ENCODE measurements around the gene ZNF311. TPM values are rescaled to one million over a fixed set of nuclear protein-coding genes. Genes with fewer than 3 reads are reported as not detected.

Gene ZNF311
- total and polyA plus RNA-seq, 11 donors: 0.07 to 0.84 (median 0.21) TPM; not detected in 2

DNA sequence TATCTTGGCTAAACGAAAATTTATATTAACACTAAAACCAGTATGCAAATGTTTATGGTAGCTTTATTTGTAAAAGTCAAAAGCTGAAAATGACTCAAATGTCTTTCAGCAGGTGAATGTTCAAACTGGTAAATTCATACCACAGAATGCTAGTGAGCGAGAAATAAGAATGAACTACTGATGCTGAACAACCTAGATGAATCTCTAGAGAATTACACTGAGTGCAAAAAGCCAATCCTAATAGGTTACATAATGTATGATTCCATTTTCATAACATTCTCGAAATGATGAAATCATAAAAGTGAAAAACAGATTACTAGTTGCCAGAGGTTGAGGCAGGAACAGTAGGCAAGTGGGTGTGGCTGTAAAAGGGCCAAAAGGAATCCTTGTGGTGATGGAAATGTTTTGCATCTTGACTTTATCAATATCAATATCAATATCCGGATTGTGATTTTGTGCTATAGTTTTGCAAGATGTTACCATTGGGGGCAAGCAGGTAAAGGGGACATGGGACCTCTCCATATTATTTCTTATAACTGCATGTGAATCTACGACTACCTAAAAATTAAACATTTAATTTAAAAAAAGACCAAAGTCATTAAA is 26.1 kb downstream of the ZNF311 start:
- Histone ChIP-seq H3K27ac (no peak overlapping the region), H3K4me3 (no peak overlapping the region), H3K9me3 (no peaks in the 10 kb centered on the region), H3K27me3 (peaks cover 0 to 33% (median 15%) of the 10 kb centered on the region in 9 donors), H3K36me3 (no peaks in the 10 kb centered on the region), H3K4me1 (peaks cover 0 to 37% (median 5%) of the 10 kb centered on the region in 12 donors)
- no peak for DNase-seq
- TF ChIP-seq, protein P1, sequence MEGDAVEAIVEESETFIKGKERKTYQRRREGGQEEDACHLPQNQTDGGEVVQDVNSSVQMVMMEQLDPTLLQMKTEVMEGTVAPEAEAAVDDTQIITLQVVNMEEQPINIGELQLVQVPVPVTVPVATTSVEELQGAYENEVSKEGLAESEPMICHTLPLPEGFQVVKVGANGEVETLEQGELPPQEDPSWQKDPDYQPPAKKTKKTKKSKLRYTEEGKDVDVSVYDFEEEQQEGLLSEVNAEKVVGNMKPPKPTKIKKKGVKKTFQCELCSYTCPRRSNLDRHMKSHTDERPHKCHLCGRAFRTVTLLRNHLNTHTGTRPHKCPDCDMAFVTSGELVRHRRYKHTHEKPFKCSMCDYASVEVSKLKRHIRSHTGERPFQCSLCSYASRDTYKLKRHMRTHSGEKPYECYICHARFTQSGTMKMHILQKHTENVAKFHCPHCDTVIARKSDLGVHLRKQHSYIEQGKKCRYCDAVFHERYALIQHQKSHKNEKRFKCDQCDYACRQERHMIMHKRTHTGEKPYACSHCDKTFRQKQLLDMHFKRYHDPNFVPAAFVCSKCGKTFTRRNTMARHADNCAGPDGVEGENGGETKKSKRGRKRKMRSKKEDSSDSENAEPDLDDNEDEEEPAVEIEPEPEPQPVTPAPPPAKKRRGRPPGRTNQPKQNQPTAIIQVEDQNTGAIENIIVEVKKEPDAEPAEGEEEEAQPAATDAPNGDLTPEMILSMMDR (IDR thresholded peaks at IDR 0.05): no peak
- ATAC-seq: no peak
- WGBS, 4 donors: 85 to 93% (median 90%) methylated on average over 5 of the region's 5 CpGs
- intact Hi-C loops (cut with DNase I): no loop called here

DNA sequence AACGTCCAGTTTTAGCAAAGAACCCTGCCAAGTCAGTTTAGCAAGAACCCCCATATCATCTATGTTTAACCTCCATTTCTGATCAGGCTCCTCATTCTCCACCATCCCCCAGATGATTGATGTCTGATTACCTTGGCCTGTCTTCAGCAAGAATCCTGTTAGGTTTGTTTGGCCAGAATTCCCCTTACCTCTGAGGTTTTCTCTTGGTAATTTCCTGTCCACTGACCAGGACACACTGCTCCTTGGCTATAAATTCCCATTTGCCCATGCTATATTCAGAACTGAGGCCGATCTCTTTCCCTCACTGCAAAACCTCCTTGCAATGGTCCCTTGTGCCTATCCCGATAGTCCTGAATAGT is 27.0 kb downstream of the ZNF311 start:
- Histone ChIP-seq H3K27me3 (peaks cover 0 to 33% (median 15%) of the 10 kb centered on the region in 9 donors), H3K4me1 (peaks cover 0 to 34% (median 5%) of the 10 kb centered on the region in 12 donors), H3K36me3 (no peaks in the 10 kb centered on the region), H3K4me3 (peak overlapping the region in 1 of 12 donors; percentile 61), H3K27ac (peak overlapping the region in 1 of 12 donors; percentile 64), H3K9me3 (no peaks in the 10 kb centered on the region)
- WGBS, 4 donors: 81 to 99% (median 93%) methylated on average over 3 of the region's 3 CpGs
- intact Hi-C loops (cut with DNase I): no loop called here
- TF ChIP-seq POLR2A (IDR thresholded peaks at IDR 0.05): no peak
- TF ChIP-seq, protein P1 (IDR thresholded peaks at IDR 0.05): no peak
- ATAC-seq: no peak
- DNase-seq: no peak

DNA sequence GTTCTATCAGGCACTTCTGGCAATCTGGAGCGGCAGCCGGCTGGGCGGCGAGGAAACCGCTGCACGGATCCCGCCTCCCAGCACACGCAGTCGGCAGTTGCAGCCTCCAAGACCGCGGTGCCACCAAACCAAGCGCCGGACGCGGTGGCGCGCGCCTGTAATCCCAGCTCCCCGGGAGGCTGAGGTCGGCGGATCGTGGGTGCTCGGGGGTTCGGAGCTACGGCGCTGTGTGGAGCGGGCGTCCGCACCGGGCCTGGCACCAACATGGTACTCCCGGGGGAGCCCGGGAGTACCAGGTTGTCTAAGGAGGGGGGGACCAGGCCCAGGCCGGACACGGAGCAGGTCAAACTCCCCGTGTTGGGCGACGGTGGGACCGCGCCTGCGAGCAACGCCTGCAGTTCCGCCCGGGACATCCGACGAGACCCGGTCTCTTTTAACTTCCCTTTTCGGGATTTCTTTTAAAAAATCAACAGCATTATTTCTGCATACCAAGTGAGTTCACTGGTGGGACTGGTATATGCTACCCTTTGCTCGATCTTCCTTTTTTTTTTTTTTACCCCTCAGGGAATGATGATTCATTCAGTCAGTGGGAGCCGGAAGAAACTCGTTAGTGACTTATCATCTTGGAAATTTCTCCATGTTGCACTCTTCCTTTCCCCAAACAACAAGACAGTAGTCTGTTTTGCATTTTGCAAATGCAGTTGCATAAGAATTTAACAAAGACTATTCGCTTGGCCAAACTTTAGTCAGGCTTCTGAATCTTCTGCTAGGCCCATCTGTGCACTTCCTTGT is 27.6 kb downstream of the ZNF311 start:
- Histone ChIP-seq H3K36me3 (no peaks in the 10 kb centered on the region), H3K27ac (peak overlapping the region in 1 of 12 donors; percentile 64), H3K27me3 (peaks cover 0 to 33% (median 15%) of the 10 kb centered on the region in 9 donors), H3K4me3 (peak overlapping the region in 9 of 12 donors; percentile 2 to 61 (median 43)), H3K9me3 (no peaks in the 10 kb centered on the region), H3K4me1 (peaks cover 0 to 28% (median 4%) of the 10 kb centered on the region in 12 donors)
- 17 to 39% (median 27%) methylated on average over 45 to 51 of the region's 51 CpGs for WGBS, 4 donors
- peak in 2 of 5 donors; percentile 37 to 74 for DNase-seq
- intact Hi-C loops (cut with DNase I): no loop called here
- ATAC-seq: no peak
- TF ChIP-seq POLR2A (IDR thresholded peaks at IDR 0.05): no peak
- TF ChIP-seq, protein P1 (IDR thresholded peaks at IDR 0.05): no peak

DNA sequence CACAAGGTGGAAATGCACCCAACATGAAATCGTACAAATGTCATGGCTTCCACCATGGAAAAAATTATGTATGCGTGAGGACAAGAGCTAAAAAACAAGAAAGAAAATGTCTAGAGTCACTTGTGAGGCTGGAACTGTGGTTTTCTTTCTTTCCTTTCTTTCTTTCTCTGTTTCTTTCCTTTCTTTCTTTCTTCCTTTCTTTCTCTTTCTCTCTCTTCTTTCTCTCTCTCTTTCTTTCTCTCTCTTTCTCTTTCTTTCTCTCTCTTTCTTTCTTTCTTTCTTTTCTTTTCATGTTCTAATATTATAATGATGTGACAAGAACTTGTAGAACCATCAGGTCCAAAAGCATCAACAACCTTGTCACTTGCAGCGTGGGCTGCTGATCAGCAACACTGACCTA is 28.4 kb downstream of the ZNF311 start:
- H3K36me3 ChIP-seq: no peaks in the 10 kb centered on the region
- intact Hi-C loops (cut with DNase I): no loop called here
- H3K27ac ChIP-seq: no peak overlapping the region
- peaks cover 0 to 33% (median 15%) of the 10 kb centered on the region in 9 donors for H3K27me3 ChIP-seq
- TF ChIP-seq, protein P1 (IDR thresholded peaks at IDR 0.05): no peak
- TF ChIP-seq POLR2A (IDR thresholded peaks at IDR 0.05): no peak
- WGBS, 4 donors: 85 to 94% (median 91%) methylated on average over 3 of the region's 3 CpGs
- H3K4me3 ChIP-seq: no peak overlapping the region
- ATAC-seq (no peak), DNase-seq (no peak)
- H3K4me1 ChIP-seq: peaks cover 0 to 28% (median 4%) of the 10 kb centered on the region in 12 donors
- no peaks in the 10 kb centered on the region for H3K9me3 ChIP-seq
